GM23338 (cell line): ENCODE data around the gene GNB1.

ENCODE experiments used
- CTCF ChIP-seq, 2 experiments: fragments of 200-600 bp in 1 of 2; sonication (generic) in 1 of 2; conservative IDR thresholded peaks; 2 replicates each; pipeline versions ENCODE4 v1.5.1 to v1.6.1; 2016 to 2017; ENCODE audit warnings: antibody characterized with exemption in 2 of 2, low read depth in 2 of 2, mild to moderate bottlenecking in 2 of 2, moderate library complexity in 1 of 2
- EZH2 ChIP-seq: fragments of 200-600 bp; sonication (generic); IDR thresholded peaks from one replicate; pipeline ENCODE4 v1.8.0; 2017; ENCODE audit warnings: antibody characterized with exemption, mild to moderate bottlenecking, low read depth; ENCODE audit not compliant: unreplicated experiment
- EZH2phosphoT487 ChIP-seq: fragments of 200-600 bp; sonication (generic); IDR thresholded peaks from one replicate; pipeline ENCODE4 v1.8.1; 2018; ENCODE audit warnings: antibody characterized with exemption; ENCODE audit not compliant: unreplicated experiment
- POLR2AphosphoS5 ChIP-seq: IDR thresholded peaks from 2 replicates; pipeline ENCODE4 v1.6.1; 2016; ENCODE audit warnings: antibody characterized with exemption, low read depth
- TF ChIP-seq, protein P1 (sequence below): IDR thresholded peaks from one replicate; pipeline ENCODE4 v1.6.1; 2018; ENCODE audit warnings: antibody characterized with exemption; ENCODE audit not compliant: unreplicated experiment

- TF ChIP-seq CTCF (conservative IDR thresholded peaks at IDR 0.05; ENCODE audit: low read depth in 2 of 2), result 0 out of 4 replicates have a peak, but pooled peaks of 1 of the 2 experiments have one; percentile 7
- no peak for TF ChIP-seq EZH2
- no peak for TF ChIP-seq POLR2AphosphoS5
- TF ChIP-seq, protein P1, sequence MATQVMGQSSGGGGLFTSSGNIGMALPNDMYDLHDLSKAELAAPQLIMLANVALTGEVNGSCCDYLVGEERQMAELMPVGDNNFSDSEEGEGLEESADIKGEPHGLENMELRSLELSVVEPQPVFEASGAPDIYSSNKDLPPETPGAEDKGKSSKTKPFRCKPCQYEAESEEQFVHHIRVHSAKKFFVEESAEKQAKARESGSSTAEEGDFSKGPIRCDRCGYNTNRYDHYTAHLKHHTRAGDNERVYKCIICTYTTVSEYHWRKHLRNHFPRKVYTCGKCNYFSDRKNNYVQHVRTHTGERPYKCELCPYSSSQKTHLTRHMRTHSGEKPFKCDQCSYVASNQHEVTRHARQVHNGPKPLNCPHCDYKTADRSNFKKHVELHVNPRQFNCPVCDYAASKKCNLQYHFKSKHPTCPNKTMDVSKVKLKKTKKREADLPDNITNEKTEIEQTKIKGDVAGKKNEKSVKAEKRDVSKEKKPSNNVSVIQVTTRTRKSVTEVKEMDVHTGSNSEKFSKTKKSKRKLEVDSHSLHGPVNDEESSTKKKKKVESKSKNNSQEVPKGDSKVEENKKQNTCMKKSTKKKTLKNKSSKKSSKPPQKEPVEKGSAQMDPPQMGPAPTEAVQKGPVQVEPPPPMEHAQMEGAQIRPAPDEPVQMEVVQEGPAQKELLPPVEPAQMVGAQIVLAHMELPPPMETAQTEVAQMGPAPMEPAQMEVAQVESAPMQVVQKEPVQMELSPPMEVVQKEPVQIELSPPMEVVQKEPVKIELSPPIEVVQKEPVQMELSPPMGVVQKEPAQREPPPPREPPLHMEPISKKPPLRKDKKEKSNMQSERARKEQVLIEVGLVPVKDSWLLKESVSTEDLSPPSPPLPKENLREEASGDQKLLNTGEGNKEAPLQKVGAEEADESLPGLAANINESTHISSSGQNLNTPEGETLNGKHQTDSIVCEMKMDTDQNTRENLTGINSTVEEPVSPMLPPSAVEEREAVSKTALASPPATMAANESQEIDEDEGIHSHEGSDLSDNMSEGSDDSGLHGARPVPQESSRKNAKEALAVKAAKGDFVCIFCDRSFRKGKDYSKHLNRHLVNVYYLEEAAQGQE, result no peak
- no peak for TF ChIP-seq EZH2phosphoT487
Measured at GRCh38 chr1:1779320-1779675, 111.6 kb downstream of the GNB1 start.
